Measurements from ENCODE around the gene MTARC2. TPM values are rescaled to one million over a fixed set of nuclear protein-coding genes. Genes with fewer than 3 reads are reported as not detected.

Gene MTARC2
- total and polyA plus RNA-seq, 2 experiments from 2014 or later = 36.4 to 54.5 TPM

- H3K36me3 ChIP-seq = peaks cover 16% of the 10 kb centered on the region
- H3K4me3 ChIP-seq = peak overlapping the region; percentile 0
- H3K27ac ChIP-seq = peak overlapping the region; percentile 63
- peak in 1 of 2 donors; percentile 62 for DNase-seq (ENCODE audit: low read depth in 1 of 2, low spot score in 1 of 2)
- TF ChIP-seq, protein P1, sequence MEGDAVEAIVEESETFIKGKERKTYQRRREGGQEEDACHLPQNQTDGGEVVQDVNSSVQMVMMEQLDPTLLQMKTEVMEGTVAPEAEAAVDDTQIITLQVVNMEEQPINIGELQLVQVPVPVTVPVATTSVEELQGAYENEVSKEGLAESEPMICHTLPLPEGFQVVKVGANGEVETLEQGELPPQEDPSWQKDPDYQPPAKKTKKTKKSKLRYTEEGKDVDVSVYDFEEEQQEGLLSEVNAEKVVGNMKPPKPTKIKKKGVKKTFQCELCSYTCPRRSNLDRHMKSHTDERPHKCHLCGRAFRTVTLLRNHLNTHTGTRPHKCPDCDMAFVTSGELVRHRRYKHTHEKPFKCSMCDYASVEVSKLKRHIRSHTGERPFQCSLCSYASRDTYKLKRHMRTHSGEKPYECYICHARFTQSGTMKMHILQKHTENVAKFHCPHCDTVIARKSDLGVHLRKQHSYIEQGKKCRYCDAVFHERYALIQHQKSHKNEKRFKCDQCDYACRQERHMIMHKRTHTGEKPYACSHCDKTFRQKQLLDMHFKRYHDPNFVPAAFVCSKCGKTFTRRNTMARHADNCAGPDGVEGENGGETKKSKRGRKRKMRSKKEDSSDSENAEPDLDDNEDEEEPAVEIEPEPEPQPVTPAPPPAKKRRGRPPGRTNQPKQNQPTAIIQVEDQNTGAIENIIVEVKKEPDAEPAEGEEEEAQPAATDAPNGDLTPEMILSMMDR (IDR thresholded peaks at IDR 0.05; ENCODE audit: low read depth, low read length) = no peak
- peaks cover 31% of the 10 kb centered on the region for H3K4me1 ChIP-seq (ENCODE audit: low read depth)
- H3K9me3 ChIP-seq (ENCODE audit: low read depth) = no peaks in the 10 kb centered on the region
- no peaks in the 10 kb centered on the region for H3K27me3 ChIP-seq
Measured at GRCh38 chr1:220751111-220751510, 3.0 kb downstream of the MTARC2 start.

GRCh38 chr1:220754212-220754917, 6.2 kb downstream of the MTARC2 start:
- DNase-seq (ENCODE audit: low read depth in 1 of 2, low spot score in 1 of 2) = no peak
- TF ChIP-seq, protein P1 (IDR thresholded peaks at IDR 0.05; ENCODE audit: low read depth, low read length) = no peak

DNA sequence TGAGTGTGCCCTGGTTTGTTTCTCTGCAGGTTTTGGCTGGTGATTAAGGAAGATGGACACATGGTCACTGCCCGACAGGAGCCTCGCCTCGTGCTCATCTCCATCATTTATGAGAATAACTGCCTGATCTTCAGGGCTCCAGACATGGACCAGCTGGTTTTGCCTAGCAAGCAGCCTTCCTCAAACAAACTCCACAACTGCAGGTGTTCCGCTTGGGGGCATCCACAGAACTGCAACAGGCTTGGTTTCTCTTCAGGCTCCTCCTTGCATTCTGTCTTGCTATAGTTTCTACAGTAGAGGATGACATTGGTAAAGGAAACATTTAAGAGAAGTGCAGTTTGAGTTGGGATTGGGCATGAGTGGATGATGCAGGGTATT, 6.8 kb downstream of the MTARC2 start:
- no peak overlapping the region for H3K4me3 ChIP-seq
- H3K9me3 ChIP-seq (ENCODE audit: low read depth) = no peaks in the 10 kb centered on the region
- TF ChIP-seq, protein P1 (IDR thresholded peaks at IDR 0.05; ENCODE audit: low read depth, low read length) = no peak
- no peaks in the 10 kb centered on the region for H3K27me3 ChIP-seq
- no peak overlapping the region for H3K27ac ChIP-seq
- H3K36me3 ChIP-seq = peaks cover 23% of the 10 kb centered on the region
- H3K4me1 ChIP-seq (ENCODE audit: low read depth) = peaks cover 22% of the 10 kb centered on the region
- DNase-seq (ENCODE audit: low read depth in 1 of 2, low spot score in 1 of 2) = no peak

More at GRCh38 chr1:220754212-220754917, 6.2 kb downstream of the MTARC2 start:
- Histone ChIP-seq H3K4me3 (no peak overlapping the region), H3K36me3 (peaks cover 23% of the 10 kb centered on the region), H3K27ac (no peak overlapping the region), H3K9me3 (ENCODE audit: low read depth) (no peaks in the 10 kb centered on the region), H3K4me1 (ENCODE audit: low read depth) (peaks cover 25% of the 10 kb centered on the region), H3K27me3 (no peaks in the 10 kb centered on the region)

GRCh38 chr1:220755309-220755708, 7.2 kb downstream of the MTARC2 start:
- H3K4me3 ChIP-seq = no peak overlapping the region
- DNase-seq (ENCODE audit: low read depth in 1 of 2, low spot score in 1 of 2) = no peak
- TF ChIP-seq, protein P1 (IDR thresholded peaks at IDR 0.05; ENCODE audit: low read depth, low read length) = no peak
- H3K4me1 ChIP-seq (ENCODE audit: low read depth) = peaks cover 18% of the 10 kb centered on the region
- no peak overlapping the region for H3K27ac ChIP-seq
- peaks cover 23% of the 10 kb centered on the region for H3K36me3 ChIP-seq
- H3K9me3 ChIP-seq (ENCODE audit: low read depth) = no peaks in the 10 kb centered on the region
- H3K27me3 ChIP-seq = no peaks in the 10 kb centered on the region

GRCh38 chr1:220757441-220757840, 9.3 kb downstream of the MTARC2 start:
- Histone ChIP-seq H3K9me3 (ENCODE audit: low read depth) (no peaks in the 10 kb centered on the region), H3K4me1 (ENCODE audit: low read depth) (no peaks in the 10 kb centered on the region), H3K27me3 (no peaks in the 10 kb centered on the region), H3K36me3 (peaks cover 26% of the 10 kb centered on the region), H3K4me3 (no peak overlapping the region), H3K27ac (no peak overlapping the region)
- DNase-seq (ENCODE audit: low read depth in 1 of 2, low spot score in 1 of 2) = no peak
- TF ChIP-seq, protein P1 (IDR thresholded peaks at IDR 0.05; ENCODE audit: low read depth, low read length) = no peak
